Neural progenitor cell (in vitro differentiated cells): ENCODE measurements around the gene FOSB. TPM values are rescaled to one million over a fixed set of nuclear protein-coding genes. Genes with fewer than 3 reads are reported as not detected.

Experiments used
- DNase-seq: peaks from one replicate; pipeline ENCODE4 v3.0.0-alpha.2; 2016; ENCODE audit warnings: low spot score
- H2AFZ ChIP-seq: fragments of 200-600 bp; sonication (generic); replicated peaks from 2 replicates; pipeline ENCODE4 v1.6.1; 2016; ENCODE audit warnings: antibody characterized with exemption
- H3F3A ChIP-seq: fragments of 200-600 bp; sonication (generic); 2 replicates; pipeline ENCODE4 v1.6.1; 2016; ENCODE audit warnings: antibody characterized with exemption, low read depth
- H3K27ac ChIP-seq: fragments of 200-600 bp; sonication (generic); 2 replicates; pipeline ENCODE4 v1.5.1; 2016; ENCODE audit warnings: mild to moderate bottlenecking
- H3K27me3 ChIP-seq: fragments of 200-600 bp; sonication (generic); 2 replicates; pipeline ENCODE4 v1.6.1; 2016; ENCODE audit warnings: mild to moderate bottlenecking, moderate library complexity
- H3K36me3 ChIP-seq: fragments of 200-600 bp; sonication (generic); 2 replicates; pipeline ENCODE4 v1.5.1; 2016
- H3K4me1 ChIP-seq: fragments of 200-600 bp; sonication (generic); 2 replicates; pipeline ENCODE4 v1.6.1; 2016; ENCODE audit warnings: mixed run types
- H3K4me2 ChIP-seq: fragments of 200-600 bp; sonication (generic); 2 replicates; pipeline ENCODE4 v1.6.1; 2016
- H3K4me3 ChIP-seq: fragments of 200-600 bp; sonication (generic); 2 replicates; pipeline ENCODE4 v1.5.1; 2016
- H3K79me2 ChIP-seq: fragments of 200-600 bp; sonication (generic); 2 replicates; pipeline ENCODE4 v1.6.1; 2016; ENCODE audit warnings: low read depth
- H3K9ac ChIP-seq: fragments of 200-600 bp; sonication (generic); 2 replicates; pipeline ENCODE4 v1.6.1; 2016
- H3K9me3 ChIP-seq: fragments of 200-600 bp; sonication (generic); 2 replicates; pipeline ENCODE4 v1.5.1; 2016; ENCODE audit warnings: low read depth
- H4K20me1 ChIP-seq: fragments of 200-600 bp; sonication (generic); 2 replicates; pipeline ENCODE4 v1.6.1; 2016; ENCODE audit warnings: low read depth
- H3K27ac Mint-ChIP-seq: 3 replicates; pipeline ENCODE4 v1.8.0; 2021; ENCODE audit warnings: mixed read lengths
- H3K27me3 Mint-ChIP-seq: 2 replicates; pipeline ENCODE4 v1.8.0; 2022; ENCODE audit warnings: low read depth, mild to moderate bottlenecking, inconsistent platforms, moderate library complexity, mixed read lengths; ENCODE audit not compliant: insufficient read depth
- H3K36me3 Mint-ChIP-seq: 3 replicates; pipeline ENCODE4 v1.8.0; 2021; ENCODE audit warnings: mixed read lengths
- H3K4me1 Mint-ChIP-seq: 3 replicates; pipeline ENCODE4 v1.8.0; 2021; ENCODE audit warnings: mixed read lengths
- H3K4me3 Mint-ChIP-seq: 3 replicates; pipeline ENCODE4 v1.8.0; 2021; ENCODE audit warnings: mild to moderate bottlenecking, moderate library complexity, mixed read lengths
- H3K9me3 Mint-ChIP-seq: 3 replicates; pipeline ENCODE4 v1.8.0; 2020; ENCODE audit warnings: mixed read lengths
- CTCF ChIP-seq: fragments of 200-600 bp; sonication (generic); IDR thresholded peaks from 2 replicates; pipeline ENCODE4 v1.5.1; 2017; ENCODE audit warnings: antibody characterized with exemption, mild to moderate bottlenecking
- EZH2 ChIP-seq: fragments of 200-600 bp; sonication (generic); IDR thresholded peaks from 2 replicates; pipeline ENCODE4 v1.6.1; 2017; ENCODE audit warnings: antibody characterized with exemption, mild to moderate bottlenecking, moderate library complexity
- EZH2phosphoT487 ChIP-seq: fragments of 200-600 bp; sonication (generic); IDR thresholded peaks from 2 replicates; pipeline ENCODE4 v1.6.1; 2017; ENCODE audit warnings: antibody characterized with exemption
- total RNA-seq: library from RNA; depleted of rRNA; stranded (reverse); fragments of >200 nt; gene quantifications from 2 replicates; pipeline ENCODE4 v1.2.3, GENCODE V29; 2015; ENCODE audit warnings: low replicate concordance

Gene FOSB
- total RNA-seq, 1 donor from 2014 or later, result 2.3 TPM

- no peak for DNase-seq
- Histone ChIP-seq H3K36me3 (no peaks in the 10 kb centered on the region), H3K9ac (no peak overlapping the region), H3K27me3 (no peaks in the 10 kb centered on the region), H3K4me3 (no peak overlapping the region), H3K4me2 (no peak overlapping the region), H4K20me1 (peaks cover 13% of the 10 kb centered on the region), H3K4me1 (peaks cover 5% of the 10 kb centered on the region), H2AFZ (no peak overlapping the region), H3K79me2 (peaks cover 15% of the 10 kb centered on the region), H3F3A (peaks cover 26% of the 10 kb centered on the region), H3K27ac (no peak overlapping the region), H3K9me3 (no peaks in the 10 kb centered on the region)
- peaks cover 17% of the 10 kb centered on the region for H3K36me3 Mint-ChIP-seq
- peak overlapping the region; percentile 48 for H3K4me3 Mint-ChIP-seq
- H3K27me3 Mint-ChIP-seq, result peaks cover 8% of the 10 kb centered on the region
- H3K27ac Mint-ChIP-seq, result peak overlapping the region; percentile 17
- no peaks in the 10 kb centered on the region for H3K9me3 Mint-ChIP-seq
- TF ChIP-seq EZH2 (no peak), CTCF (no peak), EZH2phosphoT487 (no peak)
- peaks cover 29% of the 10 kb centered on the region for H3K4me1 Mint-ChIP-seq
Measured at GRCh38 chr19:45421947-45422498, 45.8 kb upstream of the FOSB start.

GRCh38 chr19:45423033-45423588 is 44.7 kb upstream of the FOSB start:
- peaks cover 5% of the 10 kb centered on the region for H3K4me1 ChIP-seq
- H4K20me1 ChIP-seq, result peaks cover 13% of the 10 kb centered on the region
- no peak for DNase-seq
- H3K79me2 ChIP-seq, result peaks cover 15% of the 10 kb centered on the region
- no peak for TF ChIP-seq CTCF
- TF ChIP-seq EZH2, result no peak
- no peak for TF ChIP-seq EZH2phosphoT487
- H3K27me3 ChIP-seq, result peaks cover under 1% of the 10 kb centered on the region
- peak overlapping the region; percentile 66 for H3K4me3 ChIP-seq
- no peak overlapping the region for H3K27ac ChIP-seq
- H3K9ac ChIP-seq, result no peak overlapping the region
- H3K36me3 ChIP-seq, result no peaks in the 10 kb centered on the region
- H3K4me2 ChIP-seq, result peak overlapping the region; percentile 97
- no peaks in the 10 kb centered on the region for H3K9me3 ChIP-seq
- peaks cover 4% of the 10 kb centered on the region for H3K27me3 Mint-ChIP-seq
- H3K9me3 Mint-ChIP-seq, result no peaks in the 10 kb centered on the region
- peak overlapping the region; percentile 96 for H3K4me3 Mint-ChIP-seq
- peaks cover 33% of the 10 kb centered on the region for H3F3A ChIP-seq
- no peak overlapping the region for H2AFZ ChIP-seq
- peaks cover 13% of the 10 kb centered on the region for H3K36me3 Mint-ChIP-seq
- H3K27ac Mint-ChIP-seq, result peak overlapping the region; percentile 95
- peaks cover 30% of the 10 kb centered on the region for H3K4me1 Mint-ChIP-seq

- Histone ChIP-seq H2AFZ (peak within 1 kb of the TSS; percentile 74), H3K79me2 (peaks cover 15% of the 10 kb centered on the region), H3K9me3 (no peaks in the 10 kb centered on the region), H3K4me1 (peaks cover 5% of the 10 kb centered on the region), H3K9ac (no peak within 1 kb of the TSS), H3K27me3 (peaks cover 6% of the 10 kb centered on the region), H3K27ac (peak within 1 kb of the TSS; percentile 88), H3K36me3 (no peaks in the 10 kb centered on the region), H3K4me2 (peak within 1 kb of the TSS; percentile 97), H4K20me1 (peaks cover 13% of the 10 kb centered on the region), H3F3A (peaks cover 38% of the 10 kb centered on the region), H3K4me3 (peak within 1 kb of the TSS; percentile 66)
- peak; percentile 99 for DNase-seq
- Mint-ChIP-seq H3K4me3 (peak within 1 kb of the TSS; percentile 96), H3K9me3 (no peaks in the 10 kb centered on the region), H3K27me3 (peaks cover 4% of the 10 kb centered on the region), H3K27ac (peak within 1 kb of the TSS; percentile 95), H3K36me3 (peaks cover 10% of the 10 kb centered on the region), H3K4me1 (peaks cover 34% of the 10 kb centered on the region)
- no peak for TF ChIP-seq EZH2phosphoT487
Measured at GRCh38 chr19:45423589-45424190, 44.1 kb upstream of the FOSB start, which contains the start of gene ERCC1. ERCC1 (minus strand) TSS chr19:45423917; CDS start chr19:45423374, 543 bp downstream.
